Right cardiac atrium (tissue), 5 donors: ENCODE results near the gene UGT2B7. TPM values are rescaled to one million over a fixed set of nuclear protein-coding genes. Genes with fewer than 3 reads are reported as not detected.

Source experiments
- ATAC-seq, 2 donors: fragments of 200-7000 bp; cut with Tn5 transposase; one replicate each; pipeline versions ENCODE4 v1.8.0 to v1.9.1; 2020; ENCODE audit warnings: moderate library complexity in 2 of 2, mild to moderate bottlenecking in 1 of 2
- DNase-seq, 3 donors: peaks; one replicate each; pipeline ENCODE4 v3.0.0-alpha.2; 2020
- H3K27ac ChIP-seq: one replicate; pipeline ENCODE4 v1.5.1; 2013; ENCODE audit warnings: mild to moderate bottlenecking, low read length, control low read depth, moderate library complexity
- H3K27me3 ChIP-seq: one replicate; pipeline ENCODE4 v1.6.1; 2013; ENCODE audit not compliant: control insufficient read depth, insufficient read depth
- H3K4me1 ChIP-seq: one replicate; pipeline ENCODE4 v1.6.1; 2013; ENCODE audit warnings: low read length; ENCODE audit not compliant: control insufficient read depth, insufficient read depth
- H3K4me3 ChIP-seq: one replicate; pipeline ENCODE4 v1.5.1; 2013; ENCODE audit warnings: low read length, control low read depth
- H3K9me3 ChIP-seq: one replicate; pipeline ENCODE4 v1.6.1; 2013; ENCODE audit warnings: low read length; ENCODE audit not compliant: control insufficient read depth
- WGBS: extraction: QIAGEN DNeasy Blood & Tissue Kit; methylation state at CpG from one replicate; pipeline ENCODE4 v1.1.7; 2013; 5-methylcytosine and 5-hydroxymethylcytosine counted together
- intact Hi-C, 4 donors: fragments of 100-400 bp; cut with DNase I; formaldehyde crosslinking; loops; one replicate each; pipeline versions ENCODE4 v1.11.0 to v1.14.0; 2022 to 2023
- polyA plus RNA-seq: library from polyadenylated mRNA; stranded (reverse); fragments of 200-250 nt; gene quantifications from one replicate; pipeline ENCODE4 v1.2.3, GENCODE V29; 2013
- total RNA-seq, 4 donors: library from RNA; stranded (reverse); fragmentation: NEBNext Ultra II Directional; extraction: Animal tissue kit (Norgen Biotek cat#: 25700); gene quantifications; one replicate each; pipeline ENCODE4 v1.2.1, GENCODE V29; 2021
- donor health status: healthy with polysubstance abuse.
- donor health status: DM: no; HTN: yes; CAD: no.
- donor health status: DM: no; HTN: no; CAD: no.
- donor health status: DM: no; HTN: yes; CAD: no; lungs with severe emphysema.
- donor health status: DM: yes; HTN: yes; CAD: no.

The UGT2B7 gene
- total and polyA plus RNA-seq, 5 donors, result not detected

DNA sequence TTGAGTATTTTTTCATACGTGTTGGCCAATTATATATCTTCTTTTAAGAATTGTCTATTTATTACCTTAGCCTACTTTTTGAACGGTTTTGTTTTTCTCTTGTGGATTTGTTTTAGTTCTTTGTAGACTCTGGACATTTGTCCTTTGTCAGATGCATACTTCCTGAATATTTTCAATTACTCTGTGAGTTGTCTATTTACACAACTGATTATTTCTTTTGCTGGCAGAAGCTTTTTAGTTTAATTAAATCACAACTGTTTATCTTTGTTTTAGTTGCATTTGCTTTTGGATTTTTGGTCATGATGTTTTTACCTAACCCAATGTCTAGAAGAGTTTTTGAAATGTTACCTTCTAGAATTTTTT, 19.6 kb downstream of the UGT2B7 start:
- no peak overlapping the region for H3K27ac ChIP-seq
- H3K4me1 ChIP-seq, result no peaks in the 10 kb centered on the region
- H3K4me3 ChIP-seq, result no peak overlapping the region
- no peak for ATAC-seq
- intact Hi-C loops, result no loop called here
- no peak for DNase-seq
- H3K27me3 ChIP-seq, result no peaks in the 10 kb centered on the region
- H3K9me3 ChIP-seq, result no peaks in the 10 kb centered on the region
- WGBS, result 60% methylated on average over 2 of the region's 2 CpGs

DNA sequence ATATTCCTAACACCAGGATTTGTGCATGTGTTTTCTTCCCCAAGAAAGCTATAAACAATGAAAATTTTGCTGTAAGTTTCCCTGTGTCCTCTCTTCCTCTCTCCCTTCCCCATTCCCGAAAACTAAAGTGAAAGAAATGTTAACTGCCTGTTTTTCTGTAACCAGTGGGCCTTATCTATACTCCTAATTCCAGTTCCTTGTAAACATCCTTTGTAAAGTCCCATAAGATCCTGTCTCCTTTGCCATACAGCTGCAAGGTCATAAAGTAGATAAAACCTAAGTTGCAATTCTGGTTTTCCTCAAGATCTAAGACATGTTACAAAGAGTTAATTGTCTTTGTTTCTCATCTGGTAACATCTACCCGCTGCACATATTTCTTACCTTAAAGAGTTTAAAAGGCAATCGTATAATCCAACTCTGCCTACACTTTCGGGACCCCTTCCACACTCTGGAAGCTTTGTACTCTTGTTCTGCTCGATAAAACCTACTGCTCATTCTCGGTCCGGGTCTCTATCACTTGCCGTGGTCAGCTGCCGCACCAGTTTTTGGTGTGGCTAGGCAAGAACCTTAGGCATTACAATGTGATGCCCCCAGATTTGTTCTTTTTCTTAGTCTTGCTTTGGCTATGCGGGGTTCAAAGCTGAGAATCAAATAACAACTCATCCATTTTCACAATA, 20.5 kb downstream of the UGT2B7 start:
- Histone ChIP-seq H3K27me3 (no peaks in the 10 kb centered on the region), H3K4me3 (no peak overlapping the region), H3K27ac (no peak overlapping the region), H3K9me3 (no peaks in the 10 kb centered on the region), H3K4me1 (no peaks in the 10 kb centered on the region)
- WGBS, result 75% methylated on average over 10 of the region's 10 CpGs
- no peak for DNase-seq
- ATAC-seq, result no peak
- intact Hi-C loops, result no loop called here

DNA sequence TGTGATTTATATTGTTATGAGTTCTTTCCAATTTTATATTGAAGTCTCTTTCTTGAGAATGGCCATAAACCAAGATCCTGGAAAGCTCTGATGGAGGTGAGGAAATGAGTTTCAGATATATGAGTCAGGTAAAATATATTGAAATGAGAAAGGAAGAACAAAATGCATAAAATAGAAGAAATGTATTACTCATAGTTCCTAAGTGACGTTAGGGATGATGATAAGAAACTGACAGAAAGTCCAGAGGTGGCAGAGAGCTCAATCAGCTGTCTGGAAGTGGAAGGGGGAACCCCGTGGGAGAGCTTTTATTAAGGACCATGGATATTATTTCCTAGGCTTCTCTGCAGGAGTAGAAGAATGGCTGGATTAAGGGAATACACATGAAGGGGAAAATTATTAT, 24.6 kb downstream of the UGT2B7 start:
- H3K27ac ChIP-seq, result no peak overlapping the region
- H3K4me3 ChIP-seq, result no peak overlapping the region
- no peak for DNase-seq
- no peak for ATAC-seq
- intact Hi-C loops, result no loop called here
- no peaks in the 10 kb centered on the region for H3K27me3 ChIP-seq
- no peaks in the 10 kb centered on the region for H3K9me3 ChIP-seq
- no peaks in the 10 kb centered on the region for H3K4me1 ChIP-seq
- WGBS, result 40% methylated on average over 2 of the region's 2 CpGs

GRCh38 chr4:69122476-69122875, 26.2 kb downstream of the UGT2B7 start:
- H3K9me3 ChIP-seq, result no peaks in the 10 kb centered on the region
- H3K27me3 ChIP-seq, result no peaks in the 10 kb centered on the region
- 53% methylated on average over 3 of the region's 3 CpGs for WGBS
- H3K4me3 ChIP-seq, result no peak overlapping the region
- no peak for ATAC-seq
- H3K27ac ChIP-seq, result no peak overlapping the region
- no peaks in the 10 kb centered on the region for H3K4me1 ChIP-seq
- intact Hi-C loops, result no loop called here
- DNase-seq, result no peak

GRCh38 chr4:69124941-69125340, 28.7 kb downstream of the UGT2B7 start:
- no peak for ATAC-seq
- Histone ChIP-seq H3K27ac (no peak overlapping the region), H3K4me3 (no peak overlapping the region), H3K4me1 (no peaks in the 10 kb centered on the region), H3K27me3 (no peaks in the 10 kb centered on the region), H3K9me3 (no peaks in the 10 kb centered on the region)
- intact Hi-C loops, result no loop called here
- 89% methylated on average over 1 of the region's 1 CpG for WGBS
- DNase-seq, result no peak

GRCh38 chr4:69126024-69126423, 29.8 kb downstream of the UGT2B7 start:
- no peaks in the 10 kb centered on the region for H3K27me3 ChIP-seq
- intact Hi-C loops, result no loop called here
- DNase-seq (no peak), ATAC-seq (no peak)
- H3K4me3 ChIP-seq, result no peak overlapping the region
- H3K9me3 ChIP-seq, result no peaks in the 10 kb centered on the region
- H3K27ac ChIP-seq, result no peak overlapping the region
- H3K4me1 ChIP-seq, result no peaks in the 10 kb centered on the region

GRCh38 chr4:69133993-69134392, 37.7 kb downstream of the UGT2B7 start:
- DNase-seq (no peak), ATAC-seq (no peak)
- H3K9me3 ChIP-seq, result no peaks in the 10 kb centered on the region
- intact Hi-C loops, result no loop called here
- no peak overlapping the region for H3K4me3 ChIP-seq
- no peaks in the 10 kb centered on the region for H3K27me3 ChIP-seq
- no peak overlapping the region for H3K27ac ChIP-seq
- H3K4me1 ChIP-seq, result no peaks in the 10 kb centered on the region

GRCh38 chr4:69134471-69134870, 38.2 kb downstream of the UGT2B7 start:
- DNase-seq, result no peak
- Histone ChIP-seq H3K27me3 (no peaks in the 10 kb centered on the region), H3K9me3 (no peaks in the 10 kb centered on the region), H3K4me3 (no peak overlapping the region), H3K27ac (no peak overlapping the region), H3K4me1 (no peaks in the 10 kb centered on the region)
- intact Hi-C loops, result no loop called here
- no peak for ATAC-seq
- 76% methylated on average over 4 of the region's 4 CpGs for WGBS

DNA sequence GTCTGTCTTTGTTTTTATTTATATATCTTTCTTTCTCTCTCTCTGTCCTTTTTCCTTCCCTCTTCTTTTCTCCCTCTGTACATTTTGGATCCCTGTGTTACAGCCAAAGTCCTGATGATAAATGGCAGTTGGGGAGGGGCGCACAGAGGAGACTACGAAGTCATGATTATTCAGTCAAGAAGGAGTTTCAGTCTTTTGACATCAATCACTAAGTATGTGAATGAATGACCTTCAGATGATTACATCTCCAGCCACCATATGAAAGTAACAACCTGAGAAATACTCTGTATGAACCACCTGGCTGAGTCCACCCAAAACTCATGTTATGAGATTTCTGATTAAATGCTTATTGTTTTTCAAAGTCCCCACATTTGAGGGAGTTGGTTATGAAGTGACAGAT, 45.0 kb downstream of the UGT2B7 start:
- ATAC-seq (no peak), DNase-seq (no peak)
- intact Hi-C loops, result no loop called here
- Histone ChIP-seq H3K27ac (no peak overlapping the region), H3K4me1 (no peaks in the 10 kb centered on the region), H3K27me3 (no peaks in the 10 kb centered on the region), H3K4me3 (no peak overlapping the region), H3K9me3 (no peaks in the 10 kb centered on the region)
- WGBS, result 30% methylated on average over 2 of the region's 2 CpGs

- no peak for ATAC-seq
- 89% methylated on average over 4 of the region's 4 CpGs for WGBS
- H3K4me1 ChIP-seq, result no peaks in the 10 kb centered on the region
- intact Hi-C loops, result no loop called here
- no peak for DNase-seq
- H3K27me3 ChIP-seq, result no peaks in the 10 kb centered on the region
- no peak overlapping the region for H3K4me3 ChIP-seq
- H3K9me3 ChIP-seq, result no peaks in the 10 kb centered on the region
- H3K27ac ChIP-seq, result no peak overlapping the region
Observed at GRCh38 chr4:69147334-69147733, 51.1 kb downstream of the UGT2B7 start.

GRCh38 chr4:69154021-69154420, 57.7 kb downstream of the UGT2B7 start:
- Histone ChIP-seq H3K27me3 (no peaks in the 10 kb centered on the region), H3K4me3 (no peak overlapping the region), H3K9me3 (no peaks in the 10 kb centered on the region), H3K4me1 (no peaks in the 10 kb centered on the region), H3K27ac (no peak overlapping the region)
- intact Hi-C loops, result no loop called here
- ATAC-seq (no peak), DNase-seq (no peak)
- WGBS, result 81% methylated on average over 4 of the region's 4 CpGs

- WGBS, result 74% methylated on average over 2 of the region's 2 CpGs
- DNase-seq, result no peak
- no peak for ATAC-seq
- no peaks in the 10 kb centered on the region for H3K9me3 ChIP-seq
- no peak overlapping the region for H3K27ac ChIP-seq
- H3K4me3 ChIP-seq, result no peak overlapping the region
- no peaks in the 10 kb centered on the region for H3K27me3 ChIP-seq
- H3K4me1 ChIP-seq, result no peaks in the 10 kb centered on the region
- intact Hi-C loops, result no loop called here
Observed at GRCh38 chr4:69156913-69157312, 60.6 kb downstream of the UGT2B7 start.
